Mesodermal cell (in vitro differentiated cells): ENCODE data around the gene TM9SF2.
"Not testable (repeated sequence)": the region's sequence is repeated elsewhere in the genome, so short reads cannot be mapped to it uniquely, and the experiment has no call there.

Experiments used
- H3K27ac ChIP-seq: 2 replicates; pipeline ENCODE4 v1.7.0; 2013; ENCODE audit warnings: mild to moderate bottlenecking, low read depth, low read length, moderate library complexity; ENCODE audit not compliant: severe bottlenecking
- H3K36me3 ChIP-seq: 2 replicates; pipeline ENCODE4 v1.7.1; 2013; ENCODE audit warnings: mild to moderate bottlenecking, low read length, moderate library complexity; ENCODE audit not compliant: control insufficient read depth, insufficient read depth
- H3K4me1 ChIP-seq: one replicate; pipeline ENCODE4 v1.7.1; 2013; ENCODE audit warnings: mild to moderate bottlenecking, low read length; ENCODE audit not compliant: insufficient read depth, control insufficient read depth, poor library complexity, severe bottlenecking
- H3K4me3 ChIP-seq: 2 replicates; pipeline ENCODE4 v1.7.0; 2013; ENCODE audit warnings: low read length, control low read depth, mild to moderate bottlenecking; ENCODE audit not compliant: insufficient read depth, poor library complexity, severe bottlenecking; ENCODE audit errors: extremely low read depth
- H3K9me3 ChIP-seq: 2 replicates; pipeline ENCODE4 v1.7.1; 2013; ENCODE audit warnings: mild to moderate bottlenecking, low read length, moderate library complexity; ENCODE audit not compliant: control insufficient read depth
- WGBS, 2 experiments: methylation state at CpG; one replicate each; pipeline ENCODE4 v1.1.5; 2013; ENCODE audit warnings: missing lambda C conversion rate in 2 of 2; ENCODE audit not compliant: insufficient coverage in 2 of 2; 5-methylcytosine and 5-hydroxymethylcytosine counted together

Gene TM9SF2

GRCh38 chr13:99470027-99470426, 31.2 kb upstream of the TM9SF2 start:
- 82 to 100% methylated on average over 3 to 5 of the region's 6 CpGs for WGBS, 2 experiments
- Histone ChIP-seq H3K27ac (no peak overlapping the region), H3K4me1 (no peaks in the 10 kb centered on the region), H3K4me3 (no peak overlapping the region), H3K36me3 (no peaks in the 10 kb centered on the region), H3K9me3 (no peaks in the 10 kb centered on the region)

- 67 to 78% methylated on average over 2 to 3 of the region's 3 CpGs for WGBS, 2 experiments
Observed at GRCh38 chr13:99471221-99472121, 29.8 kb upstream of the TM9SF2 start.

GRCh38 chr13:99472122-99472440, 29.2 kb upstream of the TM9SF2 start:
- whole genome bisulfite sequencing, 2 experiments = 60 to 86% methylated on average over 1 of the region's 1 CpG
- Histone ChIP-seq H3K4me3 (no peak overlapping the region), H3K27ac (no peak overlapping the region), H3K36me3 (no peaks in the 10 kb centered on the region), H3K9me3 (no peaks in the 10 kb centered on the region), H3K4me1 (no peaks in the 10 kb centered on the region)

More at GRCh38 chr13:99471221-99472121, 29.8 kb upstream of the TM9SF2 start:
- H3K4me1 ChIP-seq = no peaks in the 10 kb centered on the region
- H3K36me3 ChIP-seq = no peaks in the 10 kb centered on the region
- no peak overlapping the region for H3K27ac ChIP-seq
- no peaks in the 10 kb centered on the region for H3K9me3 ChIP-seq
- no peak overlapping the region for H3K4me3 ChIP-seq

- no peak overlapping the region for H3K27ac ChIP-seq
- no peak overlapping the region for H3K4me3 ChIP-seq
- 80 to 86% methylated on average over 8 to 9 of the region's 9 CpGs for WGBS, 2 experiments
- H3K36me3 ChIP-seq = no peaks in the 10 kb centered on the region
- H3K4me1 ChIP-seq = no peaks in the 10 kb centered on the region
- H3K9me3 ChIP-seq = no peaks in the 10 kb centered on the region
Observed at GRCh38 chr13:99473515-99473914, 27.8 kb upstream of the TM9SF2 start.

- no peak overlapping the region for H3K4me3 ChIP-seq
- no peak overlapping the region for H3K27ac ChIP-seq
- no peaks in the 10 kb centered on the region for H3K4me1 ChIP-seq
- H3K36me3 ChIP-seq = no peaks in the 10 kb centered on the region
- WGBS, 2 experiments = 88% methylated on average over 3 to 4 of the region's 5 CpGs
- H3K9me3 ChIP-seq = no peaks in the 10 kb centered on the region
Observed at GRCh38 chr13:99476648-99477047, 24.6 kb upstream of the TM9SF2 start.

GRCh38 chr13:99477493-99477892, 23.8 kb upstream of the TM9SF2 start:
- Histone ChIP-seq H3K4me1 (no peaks in the 10 kb centered on the region), H3K9me3 (no peaks in the 10 kb centered on the region), H3K36me3 (no peaks in the 10 kb centered on the region), H3K4me3 (no peak overlapping the region), H3K27ac (no peak overlapping the region)
- 93 to 100% methylated on average over 1 to 3 of the region's 4 CpGs for WGBS, 2 experiments

- Histone ChIP-seq H3K36me3 (no peaks in the 10 kb centered on the region), H3K9me3 (no peaks in the 10 kb centered on the region), H3K4me1 (no peaks in the 10 kb centered on the region), H3K27ac (no peak overlapping the region), H3K4me3 (no peak overlapping the region)
- WGBS, 2 experiments = no CpG with 5 or more reads among the region's 4 CpGs
Observed at GRCh38 chr13:99481366-99481765, 19.9 kb upstream of the TM9SF2 start.

GRCh38 chr13:99484473-99484872, 16.8 kb upstream of the TM9SF2 start:
- H3K27ac ChIP-seq = no peak overlapping the region
- no peaks in the 10 kb centered on the region for H3K9me3 ChIP-seq
- no peaks in the 10 kb centered on the region for H3K36me3 ChIP-seq
- WGBS, 2 experiments = 80 to 83% methylated on average over 1 of the region's 4 CpGs
- H3K4me3 ChIP-seq = no peak overlapping the region
- H3K4me1 ChIP-seq = no peaks in the 10 kb centered on the region

GRCh38 chr13:99486996-99487395, 14.3 kb upstream of the TM9SF2 start:
- H3K9me3 ChIP-seq = no peaks in the 10 kb centered on the region
- no peaks in the 10 kb centered on the region for H3K36me3 ChIP-seq
- no peaks in the 10 kb centered on the region for H3K4me1 ChIP-seq
- no peak overlapping the region for H3K27ac ChIP-seq
- no peak overlapping the region for H3K4me3 ChIP-seq
- WGBS, 2 experiments = 83 to 93% methylated on average over 3 of the region's 3 CpGs

GRCh38 chr13:99489028-99489427, 12.2 kb upstream of the TM9SF2 start:
- 83% methylated on average over 1 of the region's 3 CpGs; no CpG with 5 or more reads in 1 of the 2 experiments for WGBS, 2 experiments
- H3K9me3 ChIP-seq = peaks cover 4% of the 10 kb centered on the region
- no peak overlapping the region for H3K27ac ChIP-seq
- no peak overlapping the region for H3K4me3 ChIP-seq
- no peaks in the 10 kb centered on the region for H3K36me3 ChIP-seq
- H3K4me1 ChIP-seq = no peaks in the 10 kb centered on the region

- H3K36me3 ChIP-seq, H3K4me1 ChIP-seq, H3K27ac ChIP-seq, H3K4me3 ChIP-seq, H3K9me3 ChIP-seq: not testable (repeated sequence)
- 100% methylated on average over 1 of the region's 3 CpGs; no CpG with 5 or more reads in 1 of the 2 experiments for WGBS, 2 experiments
Observed at GRCh38 chr13:99491750-99492149, 9.5 kb upstream of the TM9SF2 start.
